HG03565 (cell line): ENCODE data around the gene OBSCN.
"Not testable (repeated sequence)": the region's sequence is repeated elsewhere in the genome, so short reads cannot be mapped to it uniquely, and the experiment has no call there.

Experiments used
- ATAC-seq: cut with Tn5 transposase; IDR thresholded peaks from one replicate; pipeline ENCODE4 v1.9.1; 2021; ENCODE audit warnings: mild to moderate bottlenecking, moderate library complexity; ENCODE audit not compliant: unreplicated experiment

Gene OBSCN

DNA sequence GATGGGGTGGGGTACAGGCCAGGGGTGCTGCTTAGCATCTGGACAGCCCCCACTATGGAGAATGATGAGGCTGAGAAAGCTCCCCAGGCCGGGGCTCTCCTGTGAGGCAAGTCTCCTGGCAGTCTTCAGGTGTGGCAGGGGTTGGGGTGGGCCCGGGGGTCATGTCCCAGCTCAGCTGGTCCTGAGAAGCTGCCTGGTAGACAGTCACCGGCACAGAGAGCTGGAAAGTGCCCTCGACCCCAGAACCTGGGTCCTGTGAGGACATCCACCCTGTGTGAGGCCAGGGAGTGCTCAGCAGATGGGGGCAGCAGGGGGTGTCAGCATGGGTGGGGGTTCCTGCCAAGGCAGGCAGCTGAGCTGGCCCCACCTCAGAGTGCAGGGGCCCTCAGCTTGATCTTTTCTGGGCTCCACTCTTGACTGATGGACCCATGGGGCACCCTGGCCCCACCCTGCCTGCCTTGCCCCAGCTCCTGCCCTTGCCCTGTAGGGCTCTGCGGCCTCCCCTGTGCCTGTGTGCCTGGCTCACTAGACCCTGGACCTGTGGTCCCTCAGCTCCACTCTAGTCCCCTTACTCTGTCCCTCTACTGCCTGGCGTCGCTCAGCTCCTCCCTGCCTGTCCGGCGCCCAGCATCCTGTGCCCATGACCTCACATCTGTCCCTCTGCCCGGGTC, 36.5 kb upstream of the OBSCN start:
- no peak for ATAC-seq

DNA sequence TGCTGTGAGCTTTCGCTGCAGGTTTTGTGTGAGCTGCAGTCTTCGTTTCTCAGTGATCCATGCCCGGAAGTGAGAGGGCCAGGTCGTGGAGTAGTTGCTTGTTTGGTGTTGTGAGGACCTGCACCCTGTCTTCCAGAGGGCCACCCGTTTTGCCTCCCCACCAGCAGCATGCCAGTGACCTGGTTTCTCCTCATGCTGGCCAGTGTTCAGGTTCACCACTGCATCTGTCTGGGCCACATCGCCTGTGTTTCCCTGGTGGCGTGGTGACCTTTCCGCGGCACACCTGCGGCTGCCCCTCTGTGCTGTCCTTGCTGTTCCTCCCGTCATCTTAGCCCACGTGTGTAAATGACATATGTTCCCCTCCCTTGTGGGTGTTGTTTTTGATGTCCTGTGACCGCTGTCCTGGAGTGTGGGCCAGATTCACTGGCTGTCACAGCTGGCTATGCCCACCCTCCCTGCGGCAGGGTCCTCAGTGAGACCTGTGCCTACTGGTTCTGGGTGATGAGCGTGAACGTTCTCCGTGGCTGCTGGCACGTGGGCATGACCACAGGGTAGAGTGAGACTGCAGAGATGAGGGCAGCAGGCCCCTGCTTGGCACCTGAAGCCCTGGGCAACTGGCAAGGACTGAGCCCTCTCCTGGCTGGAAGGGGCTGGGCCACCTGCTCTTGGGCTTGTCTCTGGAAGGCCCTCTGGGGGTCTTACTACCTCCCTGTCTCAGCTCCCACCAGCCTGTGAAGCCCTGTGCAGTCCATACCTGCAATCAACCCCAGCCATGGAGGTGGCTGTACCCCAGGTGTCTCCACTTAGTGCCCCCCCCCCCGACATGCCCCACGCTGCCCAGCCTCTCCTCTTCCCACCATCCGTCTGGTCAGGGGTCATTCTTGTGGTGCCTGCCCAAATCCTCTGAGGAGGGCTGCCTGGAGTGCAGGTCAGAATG, 35.0 kb upstream of the OBSCN start:
- ATAC-seq: no peak

DNA sequence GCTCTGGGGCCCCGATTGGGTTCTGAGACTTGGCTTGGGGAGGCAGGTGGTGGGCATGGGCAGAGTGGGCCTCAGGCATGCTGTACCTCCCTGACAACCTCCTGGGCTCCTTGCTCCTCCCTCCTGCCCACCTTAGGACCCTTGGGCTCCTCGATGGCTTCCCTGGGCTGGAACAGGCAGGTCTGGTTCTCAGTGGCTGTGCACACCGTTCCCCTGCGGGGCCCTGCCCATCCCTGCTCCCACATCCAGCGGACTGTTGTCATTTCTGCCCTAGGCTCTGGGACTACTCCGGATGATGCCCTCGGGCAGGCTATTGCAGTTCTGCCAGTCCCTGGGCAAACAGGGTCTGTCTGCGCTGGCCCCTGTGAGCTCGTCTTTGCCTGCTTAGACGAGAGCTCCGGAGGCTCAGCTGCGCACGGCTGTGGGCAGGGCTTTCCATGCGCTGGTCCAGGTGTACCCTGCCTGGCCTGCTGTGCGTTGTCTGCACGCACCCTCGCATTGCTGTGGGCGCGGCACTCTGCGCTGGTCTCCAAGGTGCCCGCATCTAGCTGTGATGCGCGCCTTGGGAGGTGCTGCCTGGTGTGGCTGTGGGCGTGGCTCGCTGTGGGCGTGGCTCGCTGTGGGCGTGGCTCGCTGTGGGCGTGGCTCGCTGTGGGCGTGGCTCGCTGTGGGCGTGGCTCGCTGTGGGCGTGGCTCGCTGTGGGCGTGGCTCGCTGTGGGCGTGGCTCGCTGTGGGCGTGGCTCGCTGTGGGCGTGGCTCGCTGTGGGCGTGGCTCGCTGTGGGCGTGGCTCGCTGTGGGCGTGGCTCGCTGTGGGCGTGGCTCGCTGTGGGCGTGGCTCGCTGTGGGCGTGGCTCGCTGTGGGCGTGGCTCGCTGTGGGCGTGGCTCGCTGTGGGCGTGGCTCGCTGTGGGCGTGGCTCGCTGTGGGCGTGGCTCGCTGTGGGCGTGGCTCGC, 34.0 kb upstream of the OBSCN start:
- ATAC-seq: not testable (repeated sequence)

DNA sequence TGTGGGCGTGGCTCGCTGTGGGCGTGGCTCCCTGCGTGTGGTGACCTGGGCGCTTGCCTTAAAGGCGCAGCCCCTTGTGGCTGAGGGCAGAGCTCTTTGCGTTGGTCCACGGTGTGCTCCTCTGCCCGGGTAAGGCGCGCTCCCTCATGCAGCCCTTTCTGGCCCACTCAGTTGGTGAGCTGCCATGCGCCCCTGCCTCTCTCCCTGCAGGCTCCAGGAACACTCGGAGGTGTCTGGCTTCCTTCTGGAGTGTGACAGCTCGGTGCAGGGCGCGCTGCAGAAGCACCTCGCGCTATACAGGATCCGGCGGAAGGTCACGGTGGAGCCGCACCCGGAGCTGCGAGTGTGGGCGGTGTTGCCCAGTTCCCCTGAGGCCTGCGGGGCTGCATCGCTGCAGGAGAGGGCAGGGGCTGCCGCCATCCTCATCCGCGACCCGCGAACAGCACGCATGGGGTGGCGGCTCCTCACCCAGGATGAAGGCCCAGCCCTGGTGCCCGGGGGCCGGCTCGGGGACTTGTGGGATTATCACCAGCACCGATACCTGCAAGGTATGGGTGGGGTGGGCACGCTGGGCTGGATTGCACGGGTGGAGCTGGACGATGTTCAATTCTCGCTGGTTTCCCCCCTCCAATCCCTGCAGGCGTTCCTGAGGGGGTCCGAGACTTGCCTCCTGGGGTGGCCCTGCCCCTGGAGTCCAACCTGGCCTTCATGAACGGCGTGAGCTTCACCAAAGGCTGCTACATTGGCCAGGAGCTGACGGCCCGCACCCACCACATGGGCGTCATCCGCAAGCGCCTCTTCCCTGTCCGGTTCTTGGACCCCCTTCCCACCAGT, 33.1 kb upstream of the OBSCN start:
- ATAC-seq: no peak

DNA sequence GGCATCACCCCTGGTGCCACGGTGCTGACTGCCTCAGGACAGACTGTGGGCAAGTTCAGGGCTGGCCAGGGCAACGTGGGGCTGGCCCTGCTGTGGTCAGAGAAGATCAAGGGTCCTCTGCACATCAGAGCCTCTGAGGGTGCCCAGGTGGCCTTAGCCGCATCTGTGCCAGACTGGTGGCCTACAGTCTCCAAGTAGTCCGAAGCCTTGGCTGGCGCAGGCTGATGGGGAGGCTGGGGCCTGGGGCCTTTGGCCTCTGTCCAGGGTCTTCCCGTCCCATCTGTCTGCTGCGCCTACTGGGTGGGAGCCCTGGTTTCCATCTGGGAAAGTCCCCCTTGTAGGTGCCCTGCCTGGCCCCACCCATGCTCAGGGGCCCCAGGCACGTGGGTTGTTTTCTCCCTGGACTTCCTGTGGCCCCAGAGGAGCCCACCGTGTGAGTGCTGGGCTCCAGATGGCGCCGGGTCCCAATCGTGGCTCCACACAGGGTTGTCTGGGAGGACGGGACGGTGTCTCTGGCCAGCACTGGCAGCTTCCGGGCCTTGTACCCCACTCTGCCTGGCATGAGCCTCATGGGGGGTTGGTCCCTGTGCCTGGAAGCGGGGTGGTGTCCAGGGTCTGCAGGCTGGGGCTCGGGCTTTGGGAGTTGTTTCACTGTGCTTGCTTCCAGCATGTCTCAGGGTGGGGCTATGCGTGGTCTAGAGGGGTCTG, 32.4 kb upstream of the OBSCN start:
- no peak for ATAC-seq

DNA sequence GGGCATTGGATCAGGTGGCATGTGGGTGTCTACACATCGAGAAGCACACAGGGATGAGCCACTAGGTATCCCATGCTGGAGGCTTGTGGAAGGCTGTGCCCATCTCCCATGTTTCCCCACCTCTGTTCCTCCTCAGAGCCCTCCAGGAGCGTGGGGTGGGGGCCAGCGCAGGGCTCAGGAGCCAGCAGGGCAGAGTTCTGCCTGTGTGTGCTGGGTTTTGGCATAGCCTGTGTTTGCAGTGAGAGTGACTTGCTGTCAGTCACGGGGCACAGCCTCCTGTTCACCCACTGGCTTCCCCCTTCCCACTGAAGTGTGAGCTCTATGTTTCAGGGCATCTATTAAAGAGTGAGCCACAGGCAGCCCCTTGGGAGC, 31.8 kb upstream of the OBSCN start:
- ATAC-seq: no peak

DNA sequence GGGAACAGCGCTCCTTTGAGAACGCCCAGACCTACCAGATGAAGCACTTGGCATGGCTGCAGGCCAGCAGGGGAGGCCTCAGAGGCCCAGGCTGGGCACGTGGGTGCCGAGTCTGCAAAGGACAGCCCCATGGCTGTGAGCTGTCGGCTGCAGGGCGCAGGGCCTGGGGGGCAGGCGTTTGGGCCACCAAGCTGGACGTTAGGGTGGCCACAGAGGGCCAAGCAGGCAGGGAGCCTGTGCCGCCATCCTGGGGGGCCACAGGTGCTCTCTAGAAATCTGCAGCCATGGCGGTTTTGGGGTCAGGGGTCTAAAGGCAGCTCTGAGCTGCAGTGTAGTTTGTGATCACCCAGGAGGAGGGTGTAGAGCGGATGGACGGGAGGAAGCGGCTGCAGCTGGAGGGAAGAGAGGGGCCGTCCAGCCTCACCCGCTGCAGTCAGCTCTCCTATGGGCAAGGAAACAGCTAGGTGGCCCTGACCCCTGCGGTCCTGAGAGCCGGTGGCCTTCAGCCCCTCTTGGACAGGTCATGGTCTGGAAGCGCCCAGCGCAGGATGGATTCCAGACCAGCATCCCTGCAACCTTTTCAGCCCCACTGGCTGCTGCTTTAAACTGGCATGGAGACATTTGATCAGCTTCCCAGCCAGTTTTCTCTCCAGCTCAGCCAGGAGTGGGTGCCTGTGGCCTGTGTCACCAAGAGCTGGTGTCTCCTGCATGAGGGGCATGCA, 31.2 kb upstream of the OBSCN start:
- ATAC-seq: no peak

DNA sequence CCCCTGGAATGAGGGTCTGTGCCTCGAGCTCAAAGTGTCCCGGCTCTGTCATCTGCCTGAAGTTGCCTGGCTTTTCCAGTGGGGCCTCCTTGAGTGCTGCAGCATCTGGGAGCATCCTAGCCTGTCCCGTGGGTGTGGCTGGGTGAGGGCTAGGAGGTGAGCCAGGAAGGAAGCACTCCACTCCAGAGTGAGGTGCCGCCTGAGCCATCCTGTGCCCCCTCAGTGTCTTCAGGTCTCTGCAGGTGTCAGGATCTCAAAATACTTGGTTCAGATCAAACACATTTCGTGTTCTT, 30.7 kb upstream of the OBSCN start:
- ATAC-seq: no peak

DNA sequence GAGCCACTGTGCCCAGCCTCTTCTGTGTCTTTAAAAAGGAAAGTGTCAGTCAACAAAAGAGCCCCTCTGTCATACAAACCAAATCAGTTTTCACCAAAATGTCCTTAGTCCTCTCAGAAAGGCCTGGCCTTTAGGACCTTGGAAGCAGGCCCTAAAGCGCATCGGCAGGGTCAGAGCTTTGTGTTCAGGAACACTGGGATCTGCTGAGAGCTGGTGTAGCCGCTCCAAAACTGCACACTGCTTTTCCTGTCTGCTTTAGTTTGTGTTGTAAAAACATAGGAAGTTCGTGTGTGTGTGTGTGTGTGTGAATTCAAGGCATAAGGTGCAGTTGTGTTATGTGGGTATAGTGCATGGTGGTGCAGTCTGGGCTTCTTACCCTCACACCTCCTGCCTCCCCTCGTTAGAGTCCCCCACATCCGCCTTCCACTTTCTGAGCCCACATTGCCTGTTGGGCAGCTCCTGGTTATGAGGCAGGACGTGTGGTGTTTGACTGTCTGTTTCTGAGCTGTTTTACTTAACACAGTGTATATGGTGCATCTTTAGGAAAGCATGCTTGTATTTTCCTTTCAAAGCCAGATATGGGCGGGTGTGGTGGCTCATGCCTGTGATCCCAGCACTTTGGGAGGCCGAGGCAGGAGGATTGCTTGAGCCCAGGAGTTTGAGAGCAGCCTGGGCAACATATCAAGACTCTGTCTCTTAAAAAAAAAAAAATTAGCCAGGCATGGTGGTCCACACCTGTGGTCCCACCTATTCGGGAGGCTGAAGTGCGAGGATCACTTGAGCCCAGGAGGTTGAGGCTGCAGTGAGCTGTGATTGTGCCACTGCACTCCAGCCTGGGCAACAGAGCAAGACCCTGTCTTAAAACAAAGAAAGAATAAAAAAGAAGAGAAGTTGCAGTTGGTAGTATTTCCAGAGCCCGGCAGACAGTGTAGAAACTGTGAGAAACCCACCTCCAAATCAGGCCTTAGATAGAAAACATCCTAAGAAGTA, 29.8 kb upstream of the OBSCN start:
- no peak for ATAC-seq

DNA sequence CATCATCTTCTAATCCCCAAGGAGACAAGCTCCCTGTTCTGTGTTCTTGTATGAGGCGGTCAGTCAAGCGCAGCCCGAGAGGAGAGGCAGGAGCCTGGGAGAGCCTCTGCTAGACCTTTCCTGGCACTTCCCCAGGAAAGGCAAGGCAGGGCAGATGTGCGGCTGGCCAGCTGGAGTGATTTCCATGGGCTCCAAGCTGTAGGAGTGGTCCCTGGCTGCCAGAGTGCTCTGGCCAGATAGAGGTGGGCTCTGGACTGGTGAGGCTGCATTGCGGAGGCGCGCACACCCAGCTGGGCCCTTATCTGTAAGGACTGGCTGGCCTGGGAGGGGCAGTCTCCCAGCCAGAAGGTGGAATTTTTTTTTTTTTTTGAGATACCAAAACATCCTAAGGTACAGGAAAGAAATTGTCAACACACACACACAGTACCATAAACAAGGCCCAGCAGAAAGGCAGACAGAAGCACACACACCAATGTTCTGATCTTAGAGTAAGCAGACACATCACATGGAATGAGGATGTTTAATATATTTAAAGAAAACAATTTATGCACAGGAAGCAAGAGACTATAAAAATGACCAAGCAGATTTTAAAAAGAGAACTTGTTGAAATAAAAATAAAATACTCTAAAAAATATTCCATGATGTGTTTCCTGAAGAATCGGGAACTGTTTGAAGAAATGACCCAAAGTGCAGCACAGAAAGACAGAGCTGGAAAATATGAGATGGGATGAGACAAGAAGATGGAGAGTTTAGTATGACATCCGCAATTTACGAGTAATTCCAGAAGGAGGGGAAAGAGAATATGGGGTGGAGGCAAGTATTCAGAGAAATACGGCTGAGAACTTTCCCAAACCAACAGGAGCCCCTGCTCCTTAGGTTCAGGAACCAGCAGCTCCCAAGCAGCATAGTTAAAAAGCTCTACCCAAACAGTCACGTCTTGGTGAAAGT, 28.8 kb upstream of the OBSCN start:
- no peak for ATAC-seq

DNA sequence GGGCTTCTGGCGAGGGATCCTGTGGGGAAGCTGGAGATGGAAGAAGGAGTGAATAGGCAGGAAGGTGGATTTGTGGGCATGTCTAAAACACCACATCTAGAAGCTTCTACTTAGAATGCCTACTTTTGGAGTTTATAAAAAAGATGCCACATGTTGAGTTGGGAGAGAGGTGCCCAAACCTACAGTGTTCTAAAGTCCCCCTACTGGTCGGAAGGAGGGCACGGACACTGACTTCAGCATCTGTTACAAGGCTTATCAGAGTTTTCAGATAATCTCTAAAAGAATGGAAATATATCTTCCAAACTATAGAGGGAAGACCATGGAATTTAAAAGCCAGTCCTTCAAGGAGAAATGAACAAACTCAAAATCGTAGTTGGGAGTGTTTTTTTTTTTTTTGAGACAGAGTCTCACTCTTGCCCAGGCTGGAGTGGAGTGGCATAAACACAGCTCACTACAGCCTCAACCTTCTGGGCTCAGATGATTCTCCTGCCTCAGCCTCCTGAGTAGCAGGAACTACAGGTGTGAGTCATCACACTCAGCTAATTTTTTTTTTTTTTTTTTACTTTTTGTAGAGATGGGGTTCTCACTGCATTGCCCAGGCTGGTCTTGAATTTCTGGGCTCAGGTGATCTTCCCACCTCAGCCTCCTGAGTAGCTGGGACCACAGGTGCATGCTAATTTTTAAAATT, 27.4 kb upstream of the OBSCN start:
- no peak for ATAC-seq

DNA sequence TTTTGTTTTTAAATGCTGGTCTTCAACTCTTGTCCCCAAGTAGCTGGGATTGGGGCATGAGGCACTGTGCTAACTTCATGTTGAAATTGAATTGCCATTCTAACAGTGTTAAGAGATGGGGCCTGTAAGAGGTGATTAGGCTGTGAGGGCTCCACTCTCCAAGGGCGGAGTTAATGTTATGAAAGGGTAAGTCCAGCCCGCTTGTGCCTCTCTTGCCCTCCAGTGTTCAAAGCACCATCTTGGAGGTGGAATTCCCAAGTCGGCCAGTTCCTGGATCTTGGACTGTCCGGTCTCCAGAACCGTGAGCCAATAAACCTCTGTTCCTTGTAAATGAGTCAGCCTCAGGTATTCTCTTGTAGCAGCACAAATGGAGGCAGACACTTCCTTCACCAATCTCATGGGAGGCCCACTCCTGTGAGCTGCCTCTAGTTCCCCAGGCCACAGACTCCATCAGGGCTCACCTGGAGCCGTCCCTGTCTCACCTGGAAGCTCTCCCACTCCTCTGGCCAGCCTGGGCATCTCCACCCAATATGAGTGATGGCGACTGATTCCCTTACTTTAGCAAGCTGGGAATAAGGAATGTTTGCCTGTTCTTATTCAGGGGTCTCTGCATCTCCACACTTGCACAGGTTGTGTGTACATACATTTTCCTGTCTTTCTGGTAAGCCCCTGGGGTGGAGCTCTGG, 26.7 kb upstream of the OBSCN start:
- ATAC-seq: no peak

DNA sequence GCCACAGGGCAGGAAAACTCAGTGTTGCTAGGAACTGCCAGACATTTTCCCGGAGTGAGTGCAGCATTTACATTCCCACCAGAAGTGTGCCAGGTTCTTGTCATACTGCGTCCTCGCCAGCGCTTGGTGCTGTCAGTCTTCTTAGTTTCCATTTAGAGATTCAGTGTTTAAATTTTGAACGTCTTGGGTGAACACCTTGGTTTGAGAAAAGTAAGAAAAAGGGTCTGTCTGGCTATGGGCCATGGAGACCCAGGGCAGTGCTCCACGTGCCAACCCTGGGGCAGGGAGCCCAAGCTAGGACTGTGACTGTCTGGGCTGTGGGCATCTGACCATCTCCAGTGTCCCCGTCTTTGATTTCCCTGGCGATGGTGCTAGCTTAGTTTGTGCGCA, 26.2 kb upstream of the OBSCN start:
- ATAC-seq: no peak

DNA sequence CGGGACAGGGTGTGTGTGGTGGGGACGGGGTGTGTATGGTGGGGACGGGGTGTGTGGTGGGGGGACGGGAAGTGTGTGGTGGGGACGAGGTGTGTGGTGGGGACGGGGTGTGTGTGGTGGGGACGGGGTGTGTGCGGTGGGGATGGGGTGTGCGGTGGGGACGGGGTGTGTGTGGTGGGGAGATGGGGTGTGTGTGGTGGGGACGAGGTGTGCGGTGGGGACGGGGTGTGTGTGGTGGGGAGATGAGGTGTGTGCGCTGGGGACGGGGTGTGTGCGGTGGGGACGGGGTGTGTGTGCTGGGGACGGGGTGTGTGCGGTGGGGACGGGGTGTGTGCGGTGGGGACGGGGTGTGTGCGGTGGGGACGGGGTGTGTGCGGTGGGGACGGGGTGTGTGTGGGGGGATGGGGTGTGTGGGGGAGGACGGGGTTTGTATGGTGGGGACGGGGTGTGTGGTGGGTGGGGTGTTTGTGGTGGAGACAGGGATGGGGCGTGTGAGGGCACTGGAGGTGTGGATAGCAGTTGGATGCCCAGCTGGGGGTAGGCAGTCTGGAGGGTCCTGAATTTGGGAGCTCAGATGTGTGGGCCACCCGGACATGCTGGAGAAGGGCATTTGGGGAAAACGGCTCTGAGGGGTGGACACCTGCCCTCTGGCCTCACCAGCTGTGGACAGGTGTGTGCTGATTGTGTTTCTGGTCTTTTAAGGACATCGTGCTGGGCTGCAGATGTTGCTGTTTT, 25.4 kb upstream of the OBSCN start:
- no peak for ATAC-seq

DNA sequence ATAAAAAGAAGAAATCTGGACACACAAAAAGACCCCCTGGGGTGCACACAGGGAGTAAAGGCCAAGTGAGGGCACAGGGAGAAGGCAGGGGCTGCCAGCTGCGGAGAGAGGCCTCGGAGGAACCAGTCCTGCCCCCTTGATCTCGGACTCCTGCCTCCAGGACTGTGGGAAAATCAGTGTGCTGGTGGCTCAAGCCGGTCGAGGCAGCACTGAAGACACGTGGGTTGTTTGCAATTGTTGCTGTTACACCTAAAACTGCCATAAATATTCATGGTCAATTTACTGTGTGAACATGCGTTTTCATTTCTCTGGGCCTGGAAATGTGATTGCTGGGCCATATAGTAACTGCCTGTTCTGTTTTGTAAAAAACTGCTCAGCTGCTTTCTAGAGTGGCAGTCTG, 23.7 kb upstream of the OBSCN start:
- no peak for ATAC-seq
